ENCODE results near the gene UAP1L1.

- TF ChIP-seq CTCF (conservative IDR thresholded peaks at IDR 0.05; ENCODE audit: low read depth in 2 of 2): no peak
- no peak for TF ChIP-seq REST (IDR thresholded peaks at IDR 0.05; ENCODE audit: unreplicated experiment)
- TF ChIP-seq ZNF331 (CRISPR knock-in tag; IDR thresholded peaks at IDR 0.05; ENCODE audit: low read depth): no peak
- no peak for TF ChIP-seq ZNF114 (CRISPR knock-in tag; IDR thresholded peaks at IDR 0.05)
- TF ChIP-seq CREB1 (CRISPR knock-in tag; IDR thresholded peaks at IDR 0.05; ENCODE audit: low read depth): no peak
- no peak for TF ChIP-seq EZH2 (IDR thresholded peaks at IDR 0.05; ENCODE audit: low read depth, unreplicated experiment)
- no peak for TF ChIP-seq EZH2phosphoT487 (IDR thresholded peaks at IDR 0.05; ENCODE audit: unreplicated experiment)
Observed at GRCh38 chr9:137035937-137036336, 41.4 kb upstream of the UAP1L1 start.

Measured in GM23338 (cell line).